HG03064 (cell line): Measurements from ENCODE around the gene ANXA3.

Experiments used
- ATAC-seq: cut with Tn5 transposase; IDR thresholded peaks from one replicate; pipeline ENCODE4 v1.9.1; 2021; ENCODE audit warnings: low read depth; ENCODE audit not compliant: unreplicated experiment

ANXA3 gene

GRCh38 chr4:78608684-78609083 is 57.1 kb downstream of the ANXA3 start:
- ATAC-seq: no peak

GRCh38 chr4:78609580-78609979 is 58.0 kb downstream of the ANXA3 start:
- ATAC-seq: no peak

GRCh38 chr4:78610546-78611214 is 59.1 kb downstream of the ANXA3 start:
- ATAC-seq: no peak

- ATAC-seq: no peak
Observed at GRCh38 chr4:78611215-78611558, 59.6 kb downstream of the ANXA3 start.

GRCh38 chr4:78612398-78613178 is 61.0 kb downstream of the ANXA3 start:
- ATAC-seq: no peak

- ATAC-seq: peak; percentile 68
Observed at GRCh38 chr4:78613522-78614321, 62.2 kb downstream of the ANXA3 start.

GRCh38 chr4:78616046-78616498 is 64.5 kb downstream of the ANXA3 start:
- ATAC-seq: no peak

- ATAC-seq: no peak
Observed at GRCh38 chr4:78618436-78618835, 66.9 kb downstream of the ANXA3 start.

GRCh38 chr4:78621395-78621794 is 69.8 kb downstream of the ANXA3 start:
- no peak for ATAC-seq

- ATAC-seq: no peak
Observed at GRCh38 chr4:78622253-78622979, 70.8 kb downstream of the ANXA3 start.

GRCh38 chr4:78624048-78624447 is 72.5 kb downstream of the ANXA3 start:
- no peak for ATAC-seq

- ATAC-seq: no peak
Observed at GRCh38 chr4:78625073-78625472, 73.5 kb downstream of the ANXA3 start.

- ATAC-seq: no peak
Observed at GRCh38 chr4:78627046-78627965, 75.7 kb downstream of the ANXA3 start.

GRCh38 chr4:78627966-78628678 is 76.6 kb downstream of the ANXA3 start:
- no peak for ATAC-seq

- no peak for ATAC-seq
Observed at GRCh38 chr4:78629991-78630541, 78.5 kb downstream of the ANXA3 start.

GRCh38 chr4:78630615-78631014 is 79.0 kb downstream of the ANXA3 start:
- no peak for ATAC-seq

- ATAC-seq: no peak
Observed at GRCh38 chr4:78634011-78634664, 82.6 kb downstream of the ANXA3 start.
